HG03342 (cell line): ENCODE results near the gene IGFBPL1.
A peak's percentile ranks its signal among the peaks of the same experiment; 100 is the strongest.

ENCODE experiments used
- ATAC-seq: cut with Tn5 transposase; IDR thresholded peaks from one replicate; pipeline ENCODE4 v1.9.1; 2021; ENCODE audit warnings: mild to moderate bottlenecking, moderate library complexity; ENCODE audit not compliant: unreplicated experiment

Gene IGFBPL1, protein sequence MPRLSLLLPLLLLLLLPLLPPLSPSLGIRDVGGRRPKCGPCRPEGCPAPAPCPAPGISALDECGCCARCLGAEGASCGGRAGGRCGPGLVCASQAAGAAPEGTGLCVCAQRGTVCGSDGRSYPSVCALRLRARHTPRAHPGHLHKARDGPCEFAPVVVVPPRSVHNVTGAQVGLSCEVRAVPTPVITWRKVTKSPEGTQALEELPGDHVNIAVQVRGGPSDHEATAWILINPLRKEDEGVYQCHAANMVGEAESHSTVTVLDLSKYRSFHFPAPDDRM

DNA sequence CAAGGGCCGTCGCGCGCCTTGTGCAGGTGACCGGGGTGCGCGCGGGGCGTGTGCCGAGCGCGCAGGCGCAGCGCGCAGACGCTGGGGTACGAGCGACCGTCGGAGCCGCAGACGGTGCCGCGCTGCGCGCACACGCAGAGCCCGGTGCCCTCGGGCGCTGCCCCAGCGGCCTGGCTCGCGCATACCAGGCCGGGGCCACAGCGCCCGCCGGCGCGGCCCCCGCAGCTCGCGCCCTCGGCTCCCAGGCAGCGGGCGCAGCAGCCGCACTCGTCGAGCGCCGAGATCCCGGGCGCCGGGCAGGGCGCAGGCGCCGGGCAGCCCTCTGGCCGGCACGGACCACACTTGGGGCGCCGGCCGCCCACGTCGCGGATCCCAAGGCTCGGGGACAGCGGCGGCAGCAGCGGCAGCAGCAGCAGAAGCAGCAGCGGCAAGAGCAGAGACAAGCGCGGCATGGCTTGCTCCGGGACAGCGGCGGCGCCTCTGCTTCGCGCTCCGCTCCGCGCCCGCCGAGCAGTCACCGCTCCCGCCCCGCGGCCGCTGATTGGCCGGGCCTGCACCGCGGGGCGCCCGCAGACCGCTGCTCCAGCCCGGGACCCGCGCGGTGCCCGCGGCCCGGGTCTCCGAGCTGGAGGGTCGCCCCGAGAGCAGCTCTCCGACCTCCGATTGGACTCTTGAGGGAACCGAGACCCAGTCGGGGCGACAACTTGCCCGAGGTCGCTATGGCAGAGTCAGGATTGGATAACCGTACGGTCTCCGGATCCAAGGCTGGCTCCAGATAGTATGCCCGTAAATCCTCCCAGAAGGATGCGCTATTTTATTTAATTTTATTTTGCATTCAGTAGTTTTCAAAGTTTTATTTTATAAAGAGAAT, at the start of gene IGFBPL1:
Gene IGFBPL1, minus strand, starts transcription at position 482 of the 871 bp plus-strand sequence. Its CDS starts 30 bp downstream, at position 452.
- no peak for ATAC-seq

DNA sequence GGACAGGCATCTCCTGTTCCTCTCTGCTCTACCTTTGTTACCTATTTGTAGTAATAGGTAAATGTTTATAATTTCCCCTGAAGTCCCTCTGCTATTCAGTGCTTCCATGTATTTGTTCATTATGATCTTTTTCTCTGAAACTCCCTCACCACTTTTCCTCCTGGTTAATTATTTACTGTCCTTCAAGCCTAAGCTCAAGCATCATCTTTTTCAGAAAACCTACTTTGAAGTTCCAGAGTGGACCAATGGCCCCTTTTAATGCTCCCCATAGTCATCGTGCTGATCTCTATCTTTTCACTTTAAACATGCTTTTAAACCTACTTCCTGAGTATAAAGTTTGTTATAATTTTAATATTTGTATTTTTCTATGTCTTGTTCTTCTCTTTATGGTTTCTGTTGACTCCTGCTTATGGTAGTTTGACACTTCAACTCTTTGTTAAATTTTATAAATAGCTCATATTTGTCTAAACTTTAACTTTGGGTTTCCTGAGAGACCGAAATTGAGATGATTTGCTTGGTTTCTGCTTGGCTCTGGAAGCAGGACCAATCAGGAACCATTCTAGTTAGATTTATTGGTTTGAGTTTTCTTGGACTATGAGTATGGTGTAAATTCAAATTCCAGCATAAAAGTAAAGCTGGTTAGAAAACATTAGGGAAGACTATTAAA, 48.5 kb upstream of the IGFBPL1 start:
- ATAC-seq, result peak; percentile 53

DNA sequence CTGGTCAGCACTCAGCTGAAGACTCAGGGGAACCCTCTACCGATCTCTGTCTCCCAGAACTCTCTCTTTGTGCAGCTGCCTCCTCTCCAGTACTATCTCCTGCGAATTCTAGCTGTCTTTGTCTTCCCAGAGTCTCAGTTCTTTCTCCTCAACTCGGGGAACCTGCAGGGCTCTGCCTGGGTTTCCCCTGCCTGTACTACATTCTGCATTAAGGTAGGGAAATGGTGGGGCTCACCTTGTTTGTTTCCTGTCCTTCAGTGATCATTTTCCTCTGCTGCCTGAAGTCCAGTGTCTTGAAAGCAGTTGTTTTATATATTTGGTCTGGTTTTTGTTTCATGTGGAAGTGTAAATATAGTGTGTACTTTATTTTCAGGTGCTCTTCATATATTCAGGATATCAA, 43.1 kb upstream of the IGFBPL1 start:
- ATAC-seq, result no peak

DNA sequence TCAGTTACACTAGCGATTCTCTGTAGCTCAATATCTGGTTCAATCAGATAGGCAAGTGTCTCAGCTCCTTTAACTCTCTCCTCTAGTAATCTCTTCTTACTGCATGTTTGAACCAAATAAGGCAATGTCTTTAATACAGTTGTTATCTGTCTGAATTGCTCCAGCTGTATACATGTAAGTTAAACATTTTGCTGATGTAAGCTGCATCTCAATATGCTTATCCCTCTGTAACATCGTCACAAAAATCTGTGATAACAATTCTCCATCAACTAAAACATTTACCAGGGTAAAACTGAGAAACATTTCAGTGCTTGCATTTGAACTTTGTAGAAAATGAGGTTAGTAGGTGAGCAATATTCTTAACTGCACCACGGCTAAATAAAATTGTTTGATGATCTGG, 29.6 kb upstream of the IGFBPL1 start:
- no peak for ATAC-seq

DNA sequence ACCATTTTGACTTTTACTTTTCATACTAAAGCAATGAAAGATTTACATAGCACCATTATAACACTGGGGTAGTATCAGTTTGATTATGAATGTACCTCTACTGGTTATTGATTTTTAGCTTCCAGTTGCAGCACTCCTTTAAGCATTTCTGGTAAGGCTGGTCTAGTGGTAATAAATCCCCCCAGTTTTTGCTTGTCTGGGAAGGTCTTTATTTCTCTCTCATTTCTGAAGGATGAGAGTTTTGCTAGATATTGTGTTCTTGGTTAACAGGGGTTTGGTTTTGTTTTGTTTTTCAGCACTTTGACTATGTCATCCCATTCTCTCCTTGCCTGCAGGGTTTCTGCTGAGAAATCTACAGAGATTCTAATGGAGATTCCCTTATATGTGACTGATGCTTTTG, 26.9 kb upstream of the IGFBPL1 start:
- ATAC-seq, result no peak

DNA sequence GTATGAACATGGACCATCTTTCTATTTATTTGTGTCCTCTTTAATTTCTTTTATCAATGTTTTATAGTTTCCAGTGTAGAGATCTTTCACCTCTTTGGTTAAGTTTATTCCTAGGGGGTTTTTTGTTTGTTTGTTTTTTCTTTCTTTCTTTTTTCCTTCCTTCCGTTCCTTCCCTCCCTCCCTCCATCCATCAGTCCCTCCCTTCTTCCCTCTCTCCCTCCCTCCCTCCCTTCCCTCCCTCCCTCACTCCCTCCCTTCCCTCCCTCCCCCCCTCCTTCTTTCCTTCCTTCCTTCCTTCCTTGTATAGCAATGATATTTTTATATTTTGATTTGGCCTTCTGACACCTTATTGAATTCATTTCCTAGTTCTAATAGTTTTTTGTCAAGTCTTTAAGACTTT, 23.4 kb upstream of the IGFBPL1 start:
- no peak for ATAC-seq

DNA sequence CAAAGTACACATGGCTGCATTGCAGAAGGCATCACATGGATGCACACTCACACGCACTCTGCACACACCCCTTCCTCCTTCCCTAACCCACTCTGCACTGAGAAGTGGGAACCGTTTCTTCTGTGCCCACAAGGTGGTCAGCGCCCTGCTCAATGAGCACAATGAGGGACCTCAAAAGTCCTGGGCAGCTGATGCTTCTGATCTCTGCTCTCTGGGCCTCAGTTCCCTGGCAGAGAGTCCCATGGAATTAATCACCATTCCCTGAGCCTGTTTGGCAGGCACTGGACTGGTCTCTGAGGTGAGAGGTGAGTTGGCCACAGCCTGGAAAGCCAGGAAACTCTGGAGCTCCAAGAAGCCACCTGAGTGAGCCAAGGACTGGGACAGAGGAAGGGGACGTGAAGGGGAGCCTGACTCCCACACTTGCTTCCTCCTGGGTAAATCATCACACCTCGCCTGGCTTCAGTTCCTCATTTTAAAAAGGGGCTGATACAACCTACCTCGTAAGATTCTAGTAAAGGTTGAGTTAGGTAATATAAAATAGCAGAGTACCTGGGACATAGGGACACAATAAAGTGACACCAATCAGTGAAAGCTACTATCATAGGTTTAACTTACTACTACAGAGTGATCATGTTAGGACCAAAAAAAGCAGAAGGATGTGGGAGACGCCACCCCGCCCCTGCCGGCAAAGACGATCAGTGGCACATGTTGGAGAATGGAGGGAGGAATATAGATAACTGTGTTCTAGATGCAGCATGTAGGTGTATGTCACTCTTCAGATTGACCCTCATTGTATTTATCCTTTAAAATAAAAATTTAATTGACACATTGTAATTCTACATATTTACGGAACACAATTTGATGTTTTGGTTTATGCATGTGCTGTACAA, 21.1 kb upstream of the IGFBPL1 start:
- peak; percentile 93 for ATAC-seq

DNA sequence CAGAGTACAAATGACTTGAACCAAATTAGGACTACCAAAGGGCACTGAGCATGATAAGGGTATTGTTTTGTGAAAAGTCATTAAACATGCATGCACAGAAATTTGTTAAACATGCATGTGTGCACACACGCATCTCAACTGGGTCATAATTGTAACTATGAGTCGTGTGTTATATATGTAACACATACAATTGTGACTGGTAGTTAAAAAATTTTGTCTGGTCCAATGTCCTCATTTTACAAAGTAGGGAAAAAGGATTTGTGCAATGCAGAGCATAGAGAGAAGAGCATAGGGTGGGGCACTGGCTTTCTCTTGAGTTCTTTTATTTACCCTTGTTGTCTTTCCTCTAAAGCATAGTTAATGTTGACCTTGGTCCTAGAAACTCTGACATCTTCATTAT, 19.3 kb upstream of the IGFBPL1 start:
- ATAC-seq, result no peak

DNA sequence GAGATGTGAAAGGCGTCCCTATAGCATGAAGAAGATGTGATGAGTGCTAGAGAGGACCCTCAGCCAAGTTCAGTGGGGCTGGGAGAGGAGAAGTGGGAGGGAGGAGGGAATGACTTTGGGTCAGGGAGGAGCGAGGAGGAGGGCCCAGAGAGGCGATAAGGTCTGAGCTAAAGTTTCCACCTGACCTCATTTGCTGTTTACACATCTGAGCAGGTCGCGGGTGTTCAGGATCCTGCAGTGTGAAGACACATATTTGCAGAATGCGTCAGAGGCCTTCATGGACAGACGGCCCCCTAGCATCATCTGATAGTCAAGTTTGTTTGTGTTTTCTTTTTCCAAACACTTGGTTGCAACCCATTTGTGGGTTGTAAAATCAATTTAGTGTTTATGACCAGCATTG, 18.9 kb upstream of the IGFBPL1 start:
- no peak for ATAC-seq

DNA sequence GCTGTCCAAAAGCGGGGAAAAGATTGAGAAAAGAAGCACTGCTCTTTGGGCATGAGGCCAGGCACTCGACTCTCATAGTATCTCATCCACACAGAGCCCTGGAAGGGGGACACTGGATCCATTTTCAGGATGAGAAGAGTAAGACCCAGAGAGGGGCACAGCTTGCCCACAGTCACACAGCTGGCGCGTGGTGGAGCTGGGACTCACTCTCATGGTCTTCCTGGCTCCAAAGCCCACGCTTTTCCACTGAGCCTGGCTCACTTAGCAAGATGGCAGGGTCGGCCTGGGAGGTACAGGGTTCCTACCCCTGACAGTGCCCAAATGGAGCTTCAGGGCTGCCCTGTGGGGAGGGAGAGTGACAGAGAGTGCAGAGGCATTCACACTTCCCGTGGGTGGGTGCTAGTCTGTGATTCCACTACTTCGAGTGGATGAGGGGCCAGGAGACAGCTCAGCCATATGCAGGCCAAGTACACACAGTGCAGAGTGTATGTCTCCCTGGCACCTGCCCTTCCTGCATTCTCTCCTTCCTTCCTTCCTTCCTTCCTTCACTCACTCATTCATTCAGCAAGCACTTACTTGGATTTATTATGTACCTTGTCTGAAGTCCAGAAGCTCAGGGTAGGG, 18.3 kb upstream of the IGFBPL1 start:
- no peak for ATAC-seq

DNA sequence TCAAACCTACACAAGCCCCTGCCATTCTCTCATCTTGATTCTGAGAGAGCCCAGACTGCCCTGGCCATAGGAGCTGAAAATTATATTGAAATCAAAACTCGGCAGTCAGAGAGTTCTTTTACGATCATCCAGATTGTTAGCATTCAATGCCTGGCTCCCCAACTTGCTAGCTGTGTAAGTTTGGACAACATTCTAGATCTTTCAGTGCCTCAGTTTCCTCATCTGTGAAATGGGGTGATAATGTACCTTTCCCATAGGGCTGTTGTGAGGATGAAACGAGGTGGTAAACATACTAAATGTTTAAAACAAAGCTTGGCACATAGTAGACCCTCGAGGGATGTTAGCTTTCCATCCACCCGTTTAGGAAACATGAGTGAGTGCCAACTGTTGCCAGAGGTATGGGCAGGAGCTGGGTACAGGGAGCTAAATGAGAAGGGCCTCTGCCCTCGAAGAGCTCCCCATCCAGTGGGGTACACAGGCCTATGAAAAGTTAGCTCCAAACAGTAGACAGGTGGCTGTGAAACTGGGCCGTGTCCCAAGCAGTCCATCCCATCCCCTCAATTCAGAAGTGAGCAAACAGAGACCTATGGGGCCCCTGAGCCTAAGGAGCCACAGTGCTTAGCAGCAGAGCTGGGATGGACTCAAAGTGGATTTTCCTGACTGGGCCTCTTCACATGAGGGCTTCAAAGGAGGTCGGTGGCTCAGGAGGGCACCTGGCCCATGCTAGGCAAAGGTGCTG, 17.3 kb upstream of the IGFBPL1 start:
- no peak for ATAC-seq

DNA sequence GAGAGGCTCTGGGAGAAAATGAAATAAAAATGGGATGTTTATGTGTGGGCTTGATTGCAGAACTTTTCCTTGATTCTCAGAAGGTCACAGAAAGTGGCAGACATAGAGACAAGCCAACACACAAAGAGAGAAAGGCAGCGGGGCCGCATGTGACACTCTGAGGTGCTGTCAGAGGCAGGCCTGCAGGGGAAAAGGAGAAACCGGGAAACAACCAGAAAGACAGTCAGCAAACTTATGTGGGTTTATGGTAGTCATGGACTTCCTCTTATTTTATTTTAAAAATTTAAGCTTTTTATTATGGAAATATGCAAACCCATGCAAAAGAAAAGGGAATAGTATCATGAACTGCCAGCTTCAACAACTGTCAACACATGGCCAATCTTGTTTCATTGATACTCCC, 16.3 kb upstream of the IGFBPL1 start:
- ATAC-seq, result no peak

DNA sequence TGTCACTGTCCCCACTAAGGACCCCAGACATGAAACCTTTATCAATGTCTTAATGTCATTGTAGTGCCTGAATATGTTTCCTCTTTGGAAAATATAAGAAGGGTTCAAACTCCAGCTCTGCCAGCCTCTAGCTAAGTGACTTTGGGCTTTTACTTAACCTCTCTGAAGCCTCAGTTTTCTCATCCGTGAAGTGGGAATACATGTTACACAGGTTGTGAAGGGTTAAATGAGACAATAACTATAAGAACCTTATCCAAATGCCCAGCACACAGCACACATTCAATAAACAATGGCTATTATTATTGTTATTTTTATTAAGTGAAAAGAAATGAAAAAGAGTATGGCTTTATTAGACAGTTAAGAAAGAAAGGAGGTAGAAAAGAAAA, 15.7 kb upstream of the IGFBPL1 start:
- no peak for ATAC-seq

DNA sequence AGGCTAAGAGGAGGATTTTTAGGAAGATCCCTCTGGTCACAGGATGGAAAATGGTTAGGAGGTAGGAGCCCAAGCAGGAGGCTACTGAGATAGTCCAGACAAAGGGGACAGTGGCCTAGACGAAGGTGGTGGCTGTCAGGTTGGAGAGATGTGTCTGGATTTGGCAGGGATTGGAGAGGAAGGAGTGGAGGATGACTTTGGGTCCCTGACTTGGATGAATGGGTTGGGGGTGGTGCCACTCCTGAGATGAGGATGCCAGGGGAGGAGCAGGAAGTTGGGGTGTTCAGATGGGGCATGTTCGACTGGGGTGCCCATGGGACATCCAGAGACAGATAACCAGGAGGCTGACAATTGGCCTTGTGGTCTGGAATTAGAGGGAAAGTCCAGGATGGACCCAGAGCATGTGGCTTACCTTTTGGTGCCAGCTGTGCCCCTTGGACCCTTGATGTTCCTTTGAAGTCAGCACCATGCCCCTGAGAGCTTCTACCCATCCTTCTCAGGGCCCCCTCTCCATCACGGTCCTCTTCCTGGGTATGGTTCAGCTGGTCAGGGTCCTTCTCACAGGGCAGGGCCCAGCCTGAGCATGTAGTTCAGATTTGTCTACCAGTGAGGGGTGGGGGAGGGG, 15.1 kb upstream of the IGFBPL1 start:
- ATAC-seq, result no peak

DNA sequence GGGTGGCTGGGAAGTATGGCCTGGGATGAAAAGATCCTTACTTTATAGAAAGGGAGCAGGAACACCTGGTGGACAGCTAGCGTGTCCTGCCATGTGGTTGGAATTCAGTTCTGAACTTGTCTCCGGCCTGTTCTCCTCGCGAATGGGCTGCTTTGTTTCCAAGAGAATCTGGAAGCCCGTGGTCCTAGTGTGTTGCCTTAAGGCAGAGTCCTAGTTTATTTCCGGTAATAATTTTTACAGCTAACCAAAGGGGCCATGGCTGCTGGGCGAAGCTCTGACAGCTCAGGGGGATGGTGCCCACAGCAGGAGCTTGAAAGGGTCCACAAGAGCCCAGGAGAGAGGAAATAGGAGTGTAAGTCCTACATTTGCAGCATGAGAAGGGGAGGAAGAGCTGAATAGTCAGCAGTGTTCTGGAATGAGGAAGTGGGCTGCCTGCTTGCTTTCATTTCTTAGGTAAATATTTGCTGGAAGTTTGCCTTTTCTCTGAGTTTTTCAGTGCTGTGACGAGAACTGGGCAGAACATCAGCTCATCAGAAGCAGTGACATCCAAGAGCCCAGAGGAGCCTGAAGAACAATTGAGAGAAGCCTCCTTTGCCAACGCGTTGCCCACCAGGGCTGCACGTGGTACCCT, 13.1 kb upstream of the IGFBPL1 start:
- ATAC-seq, result peak; percentile 65

DNA sequence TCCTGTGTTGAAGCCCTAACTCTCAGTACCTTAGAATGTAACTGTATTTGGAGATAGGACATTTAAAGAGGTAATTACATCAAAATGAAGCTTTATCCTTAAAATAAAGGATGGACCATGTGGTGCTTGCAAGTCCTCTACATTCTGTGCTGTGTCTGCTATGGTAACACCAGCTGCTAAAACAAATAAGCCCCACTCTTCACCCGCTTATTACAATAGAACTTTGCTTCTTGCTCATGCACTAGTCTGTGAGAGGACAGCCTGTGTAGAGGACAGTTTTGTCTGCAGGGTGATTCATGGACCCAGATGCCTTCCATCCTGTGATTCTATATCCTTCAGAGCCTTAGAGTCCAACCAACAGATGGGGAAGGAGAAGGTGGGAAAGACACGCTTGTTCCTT, 12.5 kb upstream of the IGFBPL1 start:
- no peak for ATAC-seq

DNA sequence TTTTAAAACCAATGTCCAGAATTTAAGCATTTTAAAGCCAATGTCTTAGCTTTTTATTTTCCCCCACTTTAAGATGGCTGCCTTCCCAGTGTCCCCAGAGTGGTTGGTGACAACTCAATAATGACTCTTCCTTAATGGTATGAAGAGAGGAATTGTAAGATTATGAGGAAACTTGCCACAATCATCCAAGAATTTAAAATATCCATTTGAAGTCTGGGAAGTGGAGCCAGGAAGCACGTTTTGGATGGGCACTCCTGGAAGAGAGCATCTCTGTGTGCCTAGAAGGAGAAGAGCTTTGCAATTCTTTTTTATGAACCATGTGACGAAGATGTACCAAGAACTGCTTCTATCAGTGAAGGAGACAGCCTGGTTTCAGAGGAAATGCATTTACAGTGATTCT, 11.3 kb upstream of the IGFBPL1 start:
- ATAC-seq, result no peak

DNA sequence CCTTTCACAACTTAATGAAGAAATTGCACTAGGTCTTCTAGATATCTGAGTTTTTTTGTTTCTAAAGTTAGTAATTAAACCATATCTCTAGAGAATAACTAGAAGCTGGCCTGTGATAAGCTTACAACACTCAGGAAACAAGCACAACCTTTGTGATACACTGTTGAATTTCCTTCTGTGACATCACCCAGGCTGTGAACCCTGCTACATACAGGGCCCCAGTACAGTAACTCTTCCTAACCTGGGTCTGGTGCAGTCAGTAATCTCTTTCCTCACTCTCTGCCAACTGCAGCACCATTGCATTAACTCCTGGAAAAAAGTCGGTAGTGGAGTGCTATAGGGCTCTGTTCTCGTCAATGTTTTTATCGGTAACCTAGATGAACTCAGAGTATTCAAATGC, 10.6 kb upstream of the IGFBPL1 start:
- ATAC-seq, result no peak

DNA sequence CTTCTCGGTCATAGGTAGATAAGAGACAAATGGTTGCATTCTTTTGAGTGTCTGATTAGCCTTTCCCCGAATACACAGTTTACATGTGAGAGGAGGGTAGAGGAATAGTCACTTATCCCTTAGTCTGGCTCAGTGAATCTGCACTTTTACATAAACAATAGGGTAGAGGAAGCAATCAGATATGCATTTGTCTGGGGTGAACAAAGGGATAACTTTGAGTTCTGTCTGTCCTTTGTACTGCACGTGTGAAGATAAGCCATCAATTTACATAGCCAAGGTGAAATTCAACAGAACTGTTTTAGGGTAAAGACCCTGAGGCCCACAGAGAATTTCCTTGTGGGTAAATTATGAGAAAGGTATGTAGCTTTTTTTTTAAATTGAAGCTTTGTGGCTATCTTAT, 10.1 kb upstream of the IGFBPL1 start:
- ATAC-seq, result no peak
